ENCODE results near the gene UROC1.

Gene UROC1

GRCh38 chr3:126517291-126517951, at the start of gene UROC1:
Gene UROC1 (minus strand): TSS chr3:126517773. CDS start chr3:126517719, 54 bp downstream.
- no peak for DNase-seq (ENCODE audit: low spot score)

- DNase-seq (ENCODE audit: low spot score), result no peak
Measured at GRCh38 chr3:126562737-126563276, 45.2 kb upstream of the UROC1 start.

GRCh38 chr3:126558336-126559071, 40.9 kb upstream of the UROC1 start, which contains the start of gene C3orf22:
Gene C3orf22 (minus strand): TSS chr3:126558932. CDS start chr3:126553390, 5,542 bp downstream.
- no peak for DNase-seq (ENCODE audit: low spot score)

GRCh38 chr3:126557761-126558160, 40.2 kb upstream of the UROC1 start:
- DNase-seq (ENCODE audit: low spot score), result no peak

GRCh38 chr3:126557415-126557745, 39.8 kb upstream of the UROC1 start:
- DNase-seq (ENCODE audit: low spot score), result no peak

- no peak for DNase-seq (ENCODE audit: low spot score)
Measured at GRCh38 chr3:126556637-126557414, 39.3 kb upstream of the UROC1 start.

DNA sequence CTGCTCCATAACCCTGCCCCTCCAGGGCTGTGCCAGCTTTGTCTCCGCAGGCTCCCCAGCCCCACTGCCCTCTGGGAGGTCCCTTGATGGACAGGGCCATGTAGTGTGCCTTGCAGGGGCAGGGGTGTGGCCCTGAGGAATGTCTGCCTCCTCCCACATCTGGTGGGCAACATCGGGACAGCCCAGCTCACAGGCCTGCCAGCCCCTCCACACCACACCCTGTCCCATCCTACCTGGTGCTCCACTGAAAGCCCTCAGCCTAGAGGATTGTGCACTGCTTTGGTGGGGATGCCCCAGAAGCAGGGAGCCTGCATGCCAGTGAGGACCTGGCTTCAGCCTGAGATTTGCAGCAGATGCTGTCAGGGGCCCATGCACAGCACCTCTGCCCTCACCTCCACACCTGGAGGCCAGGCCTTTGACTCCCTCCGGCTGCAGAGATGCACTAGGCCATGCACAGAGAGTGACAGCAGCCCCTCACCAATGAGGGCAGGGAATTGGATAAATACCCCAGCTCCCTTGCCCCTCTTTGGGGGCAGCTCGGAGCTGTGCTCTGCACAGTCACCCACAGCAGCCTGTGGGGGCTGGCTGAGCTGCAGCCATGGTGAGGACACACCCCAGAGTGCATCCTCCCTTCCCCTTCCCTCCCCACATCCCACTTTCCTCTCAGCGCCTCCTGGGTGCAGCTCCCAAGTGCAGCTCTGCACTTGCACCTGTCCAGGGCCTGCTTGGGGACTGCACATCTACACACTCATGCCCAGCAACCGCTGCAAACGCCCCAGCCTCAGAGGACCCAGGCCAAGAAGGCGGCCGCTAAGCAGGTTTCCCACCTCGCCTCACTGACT, 38.4 kb upstream of the UROC1 start:
- no peak for DNase-seq (ENCODE audit: low spot score)

DNA sequence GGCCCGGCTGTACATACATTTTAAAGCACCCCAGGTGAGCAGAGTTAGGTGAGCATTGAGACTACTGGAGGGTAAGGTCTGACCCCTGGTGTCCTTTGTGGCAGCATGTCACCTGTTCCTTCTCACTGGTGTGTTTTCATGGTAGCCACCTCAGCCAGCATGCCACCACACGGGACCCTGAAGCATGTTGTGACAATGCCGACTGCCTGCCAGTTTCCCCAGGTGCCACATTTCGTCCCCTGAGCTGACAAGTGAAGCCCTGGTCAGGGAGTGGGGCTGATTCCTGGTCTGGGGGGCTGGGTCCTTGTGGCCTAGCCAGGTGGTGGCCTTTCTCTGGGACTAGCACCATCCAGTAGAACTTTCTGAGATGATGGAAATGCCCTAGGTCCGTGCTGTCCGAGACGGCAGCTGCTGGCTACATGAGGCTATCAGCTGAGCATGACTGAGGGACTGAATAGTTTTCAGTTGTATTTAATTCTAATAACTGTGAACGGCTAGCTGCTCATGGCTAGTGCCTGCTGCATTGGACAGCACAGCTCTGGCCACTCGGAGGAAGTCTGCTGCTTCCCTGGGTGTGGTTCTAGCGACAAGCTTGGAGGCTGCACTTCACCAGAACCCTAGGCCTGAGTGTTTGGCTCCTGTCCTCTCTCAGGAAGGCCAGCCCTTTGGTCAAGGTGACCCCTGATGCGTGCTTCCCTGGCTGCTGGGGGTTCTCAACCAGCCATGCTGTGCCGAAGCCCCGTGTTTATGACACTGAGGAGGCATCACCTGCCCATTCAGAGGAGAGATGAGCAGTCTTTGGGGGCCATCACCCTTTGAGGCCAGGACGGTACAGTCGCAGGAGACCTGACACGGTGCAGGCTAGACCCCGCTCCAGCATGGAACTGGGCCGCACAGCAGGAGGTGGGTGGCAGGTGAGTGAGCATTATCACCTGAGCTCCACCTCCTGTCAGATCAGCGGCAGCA, 37.3 kb upstream of the UROC1 start:
- no peak for DNase-seq (ENCODE audit: low spot score)

- no peak for DNase-seq (ENCODE audit: low spot score)
Measured at GRCh38 chr3:126553284-126554084, 35.9 kb upstream of the UROC1 start.

DNA sequence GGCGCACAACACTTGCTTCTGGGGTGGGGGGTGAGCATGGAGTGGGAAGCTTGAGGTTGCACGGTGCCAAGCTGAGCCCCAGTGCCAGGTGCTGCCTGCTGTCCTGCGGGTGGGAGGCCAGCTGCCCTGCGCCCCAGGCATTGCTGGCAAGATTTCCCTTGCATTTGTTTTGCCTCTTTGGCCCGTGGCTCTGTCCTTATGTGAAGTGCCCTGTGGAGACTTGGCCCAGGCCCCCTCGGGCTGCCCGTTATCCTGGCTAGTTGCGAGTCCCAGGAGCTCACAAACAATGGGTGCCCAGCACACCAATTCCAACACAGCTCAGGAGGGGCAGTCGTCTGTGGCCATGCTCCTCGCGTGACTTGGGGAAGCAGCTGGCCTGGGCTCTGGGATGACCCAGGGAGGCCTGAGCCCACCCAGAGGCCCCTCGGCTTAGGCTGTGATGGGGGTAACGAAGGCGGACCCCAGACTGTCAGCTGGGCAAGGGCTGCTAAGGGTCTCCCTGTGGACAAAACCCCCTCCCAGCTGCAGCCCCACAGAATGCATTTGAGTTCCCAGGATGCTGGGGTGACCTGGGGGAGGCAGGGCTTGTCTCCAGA, 35.2 kb upstream of the UROC1 start:
- DNase-seq (ENCODE audit: low spot score), result no peak

DNA sequence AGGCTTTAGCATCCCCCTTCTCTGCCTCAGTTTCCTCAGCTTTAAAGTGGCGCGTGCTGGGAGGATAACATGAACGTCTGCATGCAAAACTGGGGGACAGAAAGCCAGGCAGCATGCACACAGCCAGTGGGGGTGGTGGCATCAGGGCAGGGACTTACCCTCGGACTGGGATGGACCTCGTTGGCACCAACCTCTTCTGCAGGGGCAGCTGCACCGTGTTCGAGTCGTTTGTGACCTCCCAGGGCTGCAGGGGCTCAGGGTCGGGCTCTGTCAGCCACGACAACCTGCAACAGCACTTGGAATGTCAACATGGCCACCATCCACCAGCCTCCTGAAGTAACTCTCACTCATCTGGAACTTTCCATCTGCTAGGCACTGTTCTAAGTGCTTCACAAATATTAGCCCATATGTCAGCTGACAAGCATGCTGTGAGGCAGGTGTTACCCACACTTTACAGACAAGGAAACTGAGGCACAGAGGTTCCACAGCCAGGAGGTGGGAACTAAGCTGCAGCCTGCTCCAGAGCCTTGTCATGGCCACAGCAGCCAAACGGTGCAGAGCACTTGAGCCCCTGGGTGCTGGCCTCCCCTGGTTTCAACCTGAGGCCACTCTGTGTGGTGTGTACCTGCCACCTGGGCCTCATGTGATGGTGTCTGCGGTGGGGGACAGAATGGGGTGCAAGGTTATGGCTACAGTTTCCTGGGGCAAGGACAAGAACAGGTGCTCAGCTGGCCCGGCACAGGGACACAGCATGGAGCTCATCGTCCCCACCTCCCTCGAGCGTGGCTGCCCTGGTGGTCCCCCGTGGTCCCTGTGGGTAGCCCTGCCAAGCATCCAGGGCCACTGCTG, 34.5 kb upstream of the UROC1 start:
- no peak for DNase-seq (ENCODE audit: low spot score)

GRCh38 chr3:126551121-126551838, 33.7 kb upstream of the UROC1 start:
- no peak for DNase-seq (ENCODE audit: low spot score)

DNA sequence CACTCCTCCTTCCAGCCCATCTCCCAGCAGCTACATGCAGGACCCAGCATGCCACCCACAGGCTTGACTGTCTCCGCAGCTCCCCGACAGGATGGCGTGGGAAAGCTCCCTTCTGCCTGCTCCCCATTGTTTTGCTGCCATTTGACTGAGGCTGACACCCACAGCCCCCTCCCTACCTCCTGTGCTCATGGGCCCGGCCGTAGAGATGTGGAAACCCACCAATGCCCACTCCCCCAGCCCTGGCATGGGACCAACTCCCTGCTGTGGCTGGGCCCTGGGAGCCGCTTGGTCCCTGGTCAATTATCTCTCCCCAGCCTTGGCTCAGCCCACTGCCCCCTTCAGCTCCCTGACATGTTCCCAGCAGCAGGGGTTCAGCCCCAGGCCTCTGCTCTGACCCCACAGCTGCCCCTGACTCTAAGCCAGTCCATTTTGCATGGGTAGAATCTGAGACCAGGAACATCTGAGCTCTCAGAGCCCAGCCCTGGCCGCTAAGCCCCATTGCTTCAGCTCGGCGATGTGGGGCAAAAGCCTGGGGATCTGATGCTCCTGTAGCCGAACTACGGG, 33.0 kb upstream of the UROC1 start:
- no peak for DNase-seq (ENCODE audit: low spot score)

- no peak for DNase-seq (ENCODE audit: low spot score)
Measured at GRCh38 chr3:126549861-126550487, 32.4 kb upstream of the UROC1 start.

GRCh38 chr3:126548556-126549466, 31.2 kb upstream of the UROC1 start:
- no peak for DNase-seq (ENCODE audit: low spot score)

- no peak for DNase-seq (ENCODE audit: low spot score)
Measured at GRCh38 chr3:126547721-126548120, 30.1 kb upstream of the UROC1 start.

Data from RKO (cell line).